H9 (cell line): Measurements from ENCODE around the gene ASB18. TPM values are rescaled to one million over a fixed set of nuclear protein-coding genes. Genes with fewer than 3 reads are reported as not detected.

ENCODE experiments used
- DNase-seq: peaks from one replicate; pipeline ENCODE4 v3.0.0-alpha.2; 2017
- H2AFZ ChIP-seq: one replicate; pipeline ENCODE4 v1.6.1; 2013; ENCODE audit warnings: mild to moderate bottlenecking, low read length, control low read depth, moderate library complexity
- H2AK5ac ChIP-seq: 2 replicates; pipeline ENCODE4 v1.6.1; 2013; ENCODE audit warnings: low read length, control low read depth, mixed read lengths; ENCODE audit not compliant: insufficient read length
- H2BK120ac ChIP-seq: one replicate; pipeline ENCODE4 v1.6.1; 2013; ENCODE audit warnings: low read depth, mild to moderate bottlenecking, low read length, control low read depth, inconsistent platforms; ENCODE audit not compliant: poor library complexity, severe bottlenecking
- H2BK12ac ChIP-seq: 2 replicates; pipeline ENCODE4 v1.6.1; 2013; ENCODE audit warnings: low read length, control low read depth, mixed read lengths, low read depth; ENCODE audit not compliant: insufficient read length
- H2BK15ac ChIP-seq: 2 replicates; pipeline ENCODE4 v1.6.1; 2013; ENCODE audit warnings: low read depth, low read length, control low read depth
- H2BK20ac ChIP-seq: one replicate; pipeline ENCODE4 v1.6.1; 2013; ENCODE audit warnings: low read depth, mild to moderate bottlenecking, low read length, control low read depth, inconsistent platforms; ENCODE audit not compliant: poor library complexity, severe bottlenecking
- H2BK5ac ChIP-seq: 2 replicates; pipeline ENCODE4 v1.6.1; 2013; ENCODE audit warnings: low read length, control low read depth, mixed read lengths; ENCODE audit not compliant: insufficient read length
- H3K14ac ChIP-seq: 2 replicates; pipeline ENCODE4 v1.6.1; 2013; ENCODE audit warnings: low read length, control low read depth; ENCODE audit not compliant: insufficient read depth
- H3K18ac ChIP-seq: 2 replicates; pipeline ENCODE4 v1.6.1; 2013; ENCODE audit warnings: low read depth, mild to moderate bottlenecking, mixed read lengths, low read length, control low read depth; ENCODE audit not compliant: insufficient read length
- H3K23ac ChIP-seq: 2 replicates; pipeline ENCODE4 v1.6.1; 2013; ENCODE audit warnings: low read length, control low read depth, mixed read lengths, low read depth; ENCODE audit not compliant: insufficient read length
- H3K23me2 ChIP-seq: 2 replicates; pipeline ENCODE4 v1.6.1; 2013; ENCODE audit warnings: low read depth, mild to moderate bottlenecking, mixed read lengths, low read length, control low read depth; ENCODE audit not compliant: insufficient read length, poor library complexity, severe bottlenecking
- H3K27ac ChIP-seq: 2 replicates; pipeline ENCODE4 v1.5.1; 2013; ENCODE audit warnings: low read length, control low read depth, mixed read lengths, low read depth; ENCODE audit not compliant: insufficient read length
- H3K27me3 ChIP-seq: 2 replicates; pipeline ENCODE4 v1.6.1; 2013; ENCODE audit warnings: low read length, control low read depth, inconsistent platforms; ENCODE audit not compliant: insufficient read depth
- H3K4ac ChIP-seq: 2 replicates; pipeline ENCODE4 v1.6.1; 2013; ENCODE audit warnings: low read depth, mild to moderate bottlenecking, control low read depth, inconsistent platforms, low read length, moderate library complexity
- H3K4me1 ChIP-seq: 2 replicates; pipeline ENCODE4 v1.6.1; 2013; ENCODE audit warnings: low read length, control low read depth, inconsistent platforms; ENCODE audit not compliant: insufficient read depth
- H3K4me2 ChIP-seq: 2 replicates; pipeline ENCODE4 v1.6.1; 2013; ENCODE audit warnings: low read length, control low read depth, mixed read lengths; ENCODE audit not compliant: insufficient read length, insufficient read depth
- H3K56ac ChIP-seq: 2 replicates; pipeline ENCODE4 v1.6.1; 2013; ENCODE audit warnings: low read depth, mild to moderate bottlenecking, mixed read lengths, low read length, control low read depth; ENCODE audit not compliant: insufficient read length
- H3K79me1 ChIP-seq: 2 replicates; pipeline ENCODE4 v1.6.1; 2013; ENCODE audit warnings: low read depth, mild to moderate bottlenecking, moderate library complexity, low read length, control low read depth, inconsistent platforms; ENCODE audit not compliant: insufficient read depth, poor library complexity, severe bottlenecking
- H3K79me2 ChIP-seq: 2 replicates; pipeline ENCODE4 v1.6.1; 2013; ENCODE audit warnings: low read length, control low read depth, inconsistent platforms; ENCODE audit not compliant: insufficient read depth
- H3K9ac ChIP-seq: 2 replicates; pipeline ENCODE4 v1.6.1; 2013; ENCODE audit warnings: low read length, control low read depth, mixed read lengths; ENCODE audit not compliant: insufficient read length; ENCODE audit errors: extremely low read depth
- H3K9me3 ChIP-seq: one replicate; pipeline ENCODE4 v1.6.1; 2013; ENCODE audit warnings: low read depth, low read length, inconsistent platforms; ENCODE audit not compliant: control insufficient read depth
- H3T11ph ChIP-seq: one replicate; pipeline ENCODE4 v1.6.1; 2013; ENCODE audit warnings: mild to moderate bottlenecking, low read length, control low read depth, inconsistent platforms
- H4K20me1 ChIP-seq: one replicate; pipeline ENCODE4 v1.6.1; 2013; ENCODE audit not compliant: control insufficient read depth, insufficient read length, insufficient read depth
- H4K5ac ChIP-seq: 2 replicates; pipeline ENCODE4 v1.6.1; 2013; ENCODE audit warnings: low read depth, mild to moderate bottlenecking, mixed read lengths, low read length, control low read depth; ENCODE audit not compliant: insufficient read length
- H4K8ac ChIP-seq: replicated peaks from 2 replicates; pipeline ENCODE4 v1.6.1; 2013; ENCODE audit warnings: low read length, control low read depth, mixed read lengths, low read depth; ENCODE audit not compliant: insufficient read length
- H4K91ac ChIP-seq: 2 replicates; pipeline ENCODE4 v1.6.1; 2013; ENCODE audit warnings: low read depth, mild to moderate bottlenecking, moderate library complexity, mixed read lengths, low read length, control low read depth; ENCODE audit not compliant: insufficient read length
- H3K27ac Mint-ChIP-seq, 3 experiments: 2 replicates in 2 of 3; 3 replicates in 1 of 3; pipeline ENCODE4 v1.8.0; 2020 to 2021; ENCODE audit warnings: mixed read lengths in 3 of 3, mild to moderate bottlenecking in 1 of 3, moderate library complexity in 1 of 3
- H3K27me3 Mint-ChIP-seq: 2 replicates; pipeline ENCODE4 v1.8.0; 2021; ENCODE audit warnings: low read depth, mild to moderate bottlenecking, moderate library complexity, mixed read lengths
- H3K36me3 Mint-ChIP-seq, 3 experiments: 2 replicates in 2 of 3; 3 replicates in 1 of 3; pipeline ENCODE4 v1.8.0; 2020 to 2021; ENCODE audit warnings: low read depth in 3 of 3, mixed read lengths in 3 of 3; ENCODE audit not compliant: insufficient read depth in 1 of 3
- H3K4me1 Mint-ChIP-seq, 2 experiments: 2 replicates each; pipeline ENCODE4 v1.8.0; 2020; ENCODE audit warnings: mixed read lengths in 2 of 2
- H3K4me3 Mint-ChIP-seq, 2 experiments: 2 replicates in 1 of 2; 3 replicates in 1 of 2; pipeline ENCODE4 v1.8.0; 2020 to 2021; ENCODE audit warnings: mild to moderate bottlenecking in 2 of 2, mixed read lengths in 2 of 2, moderate library complexity in 1 of 2
- H3K9me3 Mint-ChIP-seq, 2 experiments: 2 replicates in 1 of 2; 3 replicates in 1 of 2; pipeline ENCODE4 v1.8.0; 2020; ENCODE audit warnings: mild to moderate bottlenecking in 2 of 2, mixed read lengths in 2 of 2, moderate library complexity in 1 of 2
- CTCF ChIP-seq: fragments of 200-600 bp; sonication (generic); conservative IDR thresholded peaks from 3 replicates; pipeline ENCODE4 v1.8.0; 2021; ENCODE audit warnings: antibody characterized with exemption, mild to moderate bottlenecking
- WGBS: extraction: QIAGEN DNeasy Blood & Tissue Kit; methylation state at CpG from one replicate; pipeline ENCODE4 v1.1.7; 2013; ENCODE audit warnings: missing lambda C conversion rate, low lambda C conversion rate, mixed read lengths; ENCODE audit not compliant: insufficient read length; ENCODE audit errors: extremely low coverage; 5-methylcytosine and 5-hydroxymethylcytosine counted together
- total RNA-seq: library from RNA; stranded (reverse); gene quantifications from 2 replicates; pipeline ENCODE4 v1.2.1, GENCODE V29; 2021

The ASB18 gene
- total RNA-seq, 1 experiment from 2014 or later, result not detected

- Histone ChIP-seq H3K23me2 (peaks cover 10% of the 10 kb centered on the region), H4K8ac (no peak overlapping the region), H3T11ph (no peak overlapping the region), H3K79me2 (no peaks in the 10 kb centered on the region), H3K18ac (no peak overlapping the region), H3K23ac (no peak overlapping the region), H2BK5ac (no peak overlapping the region), H3K27me3 (peaks cover 66% of the 10 kb centered on the region), H2AK5ac (no peak overlapping the region), H3K56ac (no peak overlapping the region), H4K5ac (no peak overlapping the region), H4K20me1 (no peaks in the 10 kb centered on the region), H3K4me1 (peaks cover 4% of the 10 kb centered on the region; the same call in 1 of the 2 replicates), H3K9me3 (no peaks in the 10 kb centered on the region), H3K4ac (no peak overlapping the region), H2BK120ac (no peak overlapping the region), H2BK12ac (no peak overlapping the region), H3K14ac (no peak overlapping the region), H3K79me1 (no peaks in the 10 kb centered on the region), H3K27ac (no peak overlapping the region), H2BK15ac (no peak overlapping the region), H3K4me2 (no peak overlapping the region), H2AFZ (no peak overlapping the region), H4K91ac (no peak overlapping the region), H3K9ac (no peak overlapping the region), H2BK20ac (no peak overlapping the region)
- TF ChIP-seq CTCF, result no peak
- Mint-ChIP-seq H3K4me1 (peaks cover 41 to 42% of the 10 kb centered on the region in 2 experiments), H3K4me3 (no peak overlapping the region), H3K27me3 (peaks cover 97% of the 10 kb centered on the region), H3K36me3 (peaks cover 0 to 3% (median 0%) of the 10 kb centered on the region in 3 experiments; a peak in 1 of 7 replicates), H3K9me3 (no peaks in the 10 kb centered on the region; a peak in 1 of 5 replicates), H3K27ac (no peak overlapping the region)
- no peak for DNase-seq
- no CpG with 5 or more reads among the region's 15 CpGs for WGBS
Observed at GRCh38 chr2:236161082-236161462, 103.1 kb downstream of the ASB18 start.
